Panc1 (cell line): Measurements from ENCODE around the gene ATP2B1. TPM values are rescaled to one million over a fixed set of nuclear protein-coding genes. Genes with fewer than 3 reads are reported as not detected.

Experiments
- ATAC-seq: fragments of 200-7000 bp; cut with Tn5 transposase; 2 replicates; pipeline ENCODE4 v1.9.1; 2020; ENCODE audit warnings: mild to moderate bottlenecking, moderate library complexity
- BruUV-seq: library from RNA; stranded (reverse); fragments of 400-500 nt; replicated peaks from 2 replicates; lab custom pipeline; 2021; lab: Mats Ljungman, UMichigan
- CTCF ChIA-PET: fragments of 300-600 bp; sonication (Branson Sonifier 250); formaldehyde crosslinking; loops from one replicate; lab custom pipeline; 2022; ENCODE audit warnings: antibody characterized with exemption; lab: Charles Lee
- POLR2A ChIA-PET: fragments of 300-600 bp; sonication (Branson Sonifier 250); formaldehyde crosslinking; loops from one replicate; lab custom pipeline; 2022; ENCODE audit warnings: antibody characterized with exemption; lab: Charles Lee
- DNase-seq: peaks from one replicate; pipeline ENCODE4 v3.0.0-alpha.2; 2010; ENCODE audit warnings: low read depth, low spot score
- H3K27ac ChIP-seq: 2 replicates; pipeline ENCODE4 v1.5.1; 2011; ENCODE audit warnings: mild to moderate bottlenecking, low read length, inconsistent platforms
- H3K27me3 ChIP-seq: fragments of 200-500 bp; sonication (Bioruptor generic); 2 replicates; pipeline ENCODE4 v1.6.0; 2014; ENCODE audit warnings: low read length, inconsistent platforms; ENCODE audit not compliant: control insufficient read depth, insufficient read depth
- H3K36me3 ChIP-seq: fragments of 200-500 bp; sonication (Bioruptor generic); 2 replicates; pipeline ENCODE4 v1.5.1; 2014; ENCODE audit warnings: inconsistent platforms, mild to moderate bottlenecking, low read length, moderate library complexity; ENCODE audit not compliant: control insufficient read depth, insufficient read depth
- H3K4me1 ChIP-seq: 2 replicates; pipeline ENCODE4 v1.5.1; 2011; ENCODE audit warnings: inconsistent platforms, mild to moderate bottlenecking, low read length, moderate library complexity; ENCODE audit not compliant: control insufficient read depth, insufficient read depth
- H3K4me3 ChIP-seq, 2 experiments: 2 replicates each; pipeline ENCODE4 v1.5.1; 2011 to 2012; ENCODE audit warnings: low read depth in 2 of 2, low read length in 2 of 2, mild to moderate bottlenecking in 2 of 2, inconsistent platforms in 1 of 2, moderate library complexity in 1 of 2
- H3K9me3 ChIP-seq: fragments of 200-500 bp; sonication (Bioruptor generic); 2 replicates; pipeline ENCODE4 v1.5.1; 2014; ENCODE audit warnings: low read depth, mild to moderate bottlenecking, inconsistent platforms, low read length, moderate library complexity; ENCODE audit not compliant: control insufficient read depth, insufficient read depth
- POLR2AphosphoS5 ChIP-seq: IDR thresholded peaks from 2 replicates; pipeline ENCODE4 v1.6.1; 2012; ENCODE audit warnings: mild to moderate bottlenecking, low read depth, low read length, moderate library complexity
- SIN3A ChIP-seq: IDR thresholded peaks from 2 replicates; pipeline ENCODE4 v1.6.1; 2012; ENCODE audit warnings: low read depth, mild to moderate bottlenecking, low read length, moderate library complexity, borderline replicate concordance; ENCODE audit not compliant: insufficient read depth
- TCF7L2 ChIP-seq: IDR thresholded peaks from 2 replicates; pipeline ENCODE4 v1.6.1; 2011; ENCODE audit warnings: mild to moderate bottlenecking, low read depth, low read length, inconsistent platforms
- in situ Hi-C: cut with HindIII; loops from 2 replicates; pipeline ENCODE4 v1.10.0; 2016; ENCODE audit warnings: low sequenced_read_pairs, low pct_unique_long_range_greater_than_20kb
- intact Hi-C: fragments of 100-400 bp; cut with micrococcal nuclease; formaldehyde crosslinking; loops from one replicate; pipeline ENCODE4 v1.10.0; 2022; ENCODE audit not compliant: unreplicated experiment
- total RNA-seq: library from RNA; stranded (reverse); gene quantifications from one replicate; pipeline ENCODE4 v1.2.1, GENCODE V29; 2021; ENCODE audit not compliant: unreplicated experiment
- TF ChIP-seq, protein P1 (sequence below), 2 experiments: IDR thresholded peaks; 2 replicates each; pipeline ENCODE4 v1.6.1; 2011 to 2012; ENCODE audit warnings: low read depth in 2 of 2, control low read depth in 1 of 2, low read length in 1 of 2, mild to moderate bottlenecking in 1 of 2, moderate library complexity in 1 of 2; ENCODE audit not compliant: insufficient read depth in 1 of 2
- TF ChIP-seq, protein P2 (sequence below): fragments of 450-650 bp; IDR thresholded peaks from 2 replicates; pipeline ENCODE4 v1.5.1; 2017; ENCODE audit warnings: mild to moderate bottlenecking

ATP2B1 gene
- total RNA-seq, 1 experiment from 2014 or later = 64.5 TPM

DNA sequence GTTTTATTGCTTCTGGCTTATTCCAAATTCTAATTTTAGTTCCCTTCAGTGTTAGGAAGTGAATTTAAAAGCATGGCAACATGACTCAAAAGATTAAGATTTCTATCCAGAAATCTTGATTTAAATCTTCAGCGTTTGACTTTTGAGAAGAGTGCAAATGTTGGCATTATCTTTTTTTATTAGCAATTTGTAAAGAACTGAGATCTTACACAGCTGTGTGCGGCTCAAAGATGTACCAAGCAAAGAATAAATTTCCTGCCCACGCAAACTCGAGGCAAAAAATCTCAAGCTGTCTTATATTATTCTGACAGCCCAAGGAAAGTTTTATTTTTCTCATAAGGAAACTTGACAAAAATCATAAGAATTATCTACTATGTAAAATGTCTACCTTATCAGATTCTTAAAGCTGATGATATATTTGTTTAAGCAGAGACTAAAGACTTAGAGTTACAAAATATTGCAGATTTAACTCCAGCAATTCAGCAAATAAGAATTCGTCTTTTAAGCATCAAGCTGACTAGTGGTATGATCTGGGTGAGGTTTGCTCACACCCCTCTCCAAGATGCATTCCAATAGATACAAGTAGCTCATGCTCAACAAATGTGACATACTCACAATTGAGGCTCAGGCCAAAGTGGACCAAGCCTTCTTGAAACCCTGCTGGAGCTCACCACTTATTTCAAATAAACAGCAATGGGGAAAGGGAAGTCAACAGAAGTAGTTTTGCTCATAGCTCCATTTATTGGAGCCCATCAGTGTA, 135.4 kb downstream of the ATP2B1 start:
- BruUV-seq = no TSS peak
- H3K27ac ChIP-seq = no peak overlapping the region
- no peak for ATAC-seq

DNA sequence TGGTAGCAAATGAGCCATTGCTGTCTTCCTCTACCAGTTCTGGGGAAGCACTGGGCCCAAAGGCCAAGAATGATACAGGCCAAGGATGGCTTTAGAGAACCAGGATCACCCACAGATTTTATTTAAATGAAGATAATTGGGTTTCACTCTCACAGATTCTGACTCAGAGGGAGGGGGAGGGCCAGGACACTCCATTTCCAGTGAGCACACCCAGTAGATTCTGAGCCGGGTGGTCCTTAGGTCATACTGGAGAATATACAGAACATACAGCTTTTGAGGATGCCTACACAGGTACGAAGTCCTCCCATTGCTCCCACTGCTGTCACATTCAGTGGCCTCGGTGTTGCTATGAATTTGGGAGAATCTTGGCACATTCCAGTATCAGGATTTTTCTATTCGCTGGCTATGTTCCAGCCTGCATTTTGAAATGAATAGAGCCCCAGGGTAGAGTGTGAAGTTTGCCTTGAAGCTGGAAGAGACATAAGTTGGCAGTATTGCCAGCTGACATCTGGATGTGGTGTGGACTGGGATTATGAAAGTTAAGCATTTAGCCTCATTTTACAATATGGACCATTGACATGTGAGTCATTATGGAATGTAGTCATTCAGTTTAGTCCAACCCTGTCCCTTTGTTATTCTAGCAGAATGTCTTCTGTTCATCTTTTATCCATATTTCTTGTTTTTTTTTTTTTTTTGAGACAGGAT, 137.0 kb downstream of the ATP2B1 start:
- CTCF ChIA-PET = interaction anchor here (0.7 kb wide), 1 partner anchor 14 kb away, joined by 5 read pairs; no protein-coding TSS in a partner anchor
- Histone ChIP-seq H3K36me3 (no peaks in the 10 kb centered on the region), H3K9me3 (no peaks in the 10 kb centered on the region), H3K27me3 (no peaks in the 10 kb centered on the region), H3K4me1 (no peaks in the 10 kb centered on the region), H3K4me3 (no peak overlapping the region), H3K27ac (no peak overlapping the region)
- POLR2A ChIA-PET = no interaction called here
- DNase-seq (no peak), ATAC-seq (no peak)
- in situ Hi-C loops (no loop called here), intact Hi-C loops (no loop called here)
- TF ChIP-seq, protein P1, sequence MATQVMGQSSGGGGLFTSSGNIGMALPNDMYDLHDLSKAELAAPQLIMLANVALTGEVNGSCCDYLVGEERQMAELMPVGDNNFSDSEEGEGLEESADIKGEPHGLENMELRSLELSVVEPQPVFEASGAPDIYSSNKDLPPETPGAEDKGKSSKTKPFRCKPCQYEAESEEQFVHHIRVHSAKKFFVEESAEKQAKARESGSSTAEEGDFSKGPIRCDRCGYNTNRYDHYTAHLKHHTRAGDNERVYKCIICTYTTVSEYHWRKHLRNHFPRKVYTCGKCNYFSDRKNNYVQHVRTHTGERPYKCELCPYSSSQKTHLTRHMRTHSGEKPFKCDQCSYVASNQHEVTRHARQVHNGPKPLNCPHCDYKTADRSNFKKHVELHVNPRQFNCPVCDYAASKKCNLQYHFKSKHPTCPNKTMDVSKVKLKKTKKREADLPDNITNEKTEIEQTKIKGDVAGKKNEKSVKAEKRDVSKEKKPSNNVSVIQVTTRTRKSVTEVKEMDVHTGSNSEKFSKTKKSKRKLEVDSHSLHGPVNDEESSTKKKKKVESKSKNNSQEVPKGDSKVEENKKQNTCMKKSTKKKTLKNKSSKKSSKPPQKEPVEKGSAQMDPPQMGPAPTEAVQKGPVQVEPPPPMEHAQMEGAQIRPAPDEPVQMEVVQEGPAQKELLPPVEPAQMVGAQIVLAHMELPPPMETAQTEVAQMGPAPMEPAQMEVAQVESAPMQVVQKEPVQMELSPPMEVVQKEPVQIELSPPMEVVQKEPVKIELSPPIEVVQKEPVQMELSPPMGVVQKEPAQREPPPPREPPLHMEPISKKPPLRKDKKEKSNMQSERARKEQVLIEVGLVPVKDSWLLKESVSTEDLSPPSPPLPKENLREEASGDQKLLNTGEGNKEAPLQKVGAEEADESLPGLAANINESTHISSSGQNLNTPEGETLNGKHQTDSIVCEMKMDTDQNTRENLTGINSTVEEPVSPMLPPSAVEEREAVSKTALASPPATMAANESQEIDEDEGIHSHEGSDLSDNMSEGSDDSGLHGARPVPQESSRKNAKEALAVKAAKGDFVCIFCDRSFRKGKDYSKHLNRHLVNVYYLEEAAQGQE (IDR thresholded peaks at IDR 0.05; ENCODE audit: insufficient read depth in 1 of 2, low read depth in 2 of 2, low read length in 1 of 2) = no peak
- TF ChIP-seq SIN3A (no peak), POLR2AphosphoS5 (no peak), TCF7L2 (no peak)
- TF ChIP-seq, protein P2, sequence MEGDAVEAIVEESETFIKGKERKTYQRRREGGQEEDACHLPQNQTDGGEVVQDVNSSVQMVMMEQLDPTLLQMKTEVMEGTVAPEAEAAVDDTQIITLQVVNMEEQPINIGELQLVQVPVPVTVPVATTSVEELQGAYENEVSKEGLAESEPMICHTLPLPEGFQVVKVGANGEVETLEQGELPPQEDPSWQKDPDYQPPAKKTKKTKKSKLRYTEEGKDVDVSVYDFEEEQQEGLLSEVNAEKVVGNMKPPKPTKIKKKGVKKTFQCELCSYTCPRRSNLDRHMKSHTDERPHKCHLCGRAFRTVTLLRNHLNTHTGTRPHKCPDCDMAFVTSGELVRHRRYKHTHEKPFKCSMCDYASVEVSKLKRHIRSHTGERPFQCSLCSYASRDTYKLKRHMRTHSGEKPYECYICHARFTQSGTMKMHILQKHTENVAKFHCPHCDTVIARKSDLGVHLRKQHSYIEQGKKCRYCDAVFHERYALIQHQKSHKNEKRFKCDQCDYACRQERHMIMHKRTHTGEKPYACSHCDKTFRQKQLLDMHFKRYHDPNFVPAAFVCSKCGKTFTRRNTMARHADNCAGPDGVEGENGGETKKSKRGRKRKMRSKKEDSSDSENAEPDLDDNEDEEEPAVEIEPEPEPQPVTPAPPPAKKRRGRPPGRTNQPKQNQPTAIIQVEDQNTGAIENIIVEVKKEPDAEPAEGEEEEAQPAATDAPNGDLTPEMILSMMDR = no peak
- BruUV-seq = no TSS peak

More for the DNA sequence above, 135.4 kb downstream of the ATP2B1 start:
- TF ChIP-seq, protein P1 (IDR thresholded peaks at IDR 0.05; ENCODE audit: insufficient read depth in 1 of 2, low read depth in 2 of 2, low read length in 1 of 2) = no peak
- no peak for DNase-seq
- ChIA-PET CTCF (no interaction called here), POLR2A (no interaction called here)
- in situ Hi-C loops = no loop called here
- Histone ChIP-seq H3K36me3 (no peaks in the 10 kb centered on the region), H3K4me3 (no peak overlapping the region), H3K27me3 (no peaks in the 10 kb centered on the region), H3K9me3 (no peaks in the 10 kb centered on the region), H3K4me1 (no peaks in the 10 kb centered on the region)
- intact Hi-C loops = no loop called here
